ENCODE data around the gene NBPF4.

GRCh38 chr1:108190001-108190634, 53.8 kb downstream of the NBPF4 start:
- TF ChIP-seq POLR2A (IDR thresholded peaks at IDR 0.05; ENCODE audit: low read depth, low read length) (no peak), TAF1 (IDR thresholded peaks at IDR 0.05; ENCODE audit: low read depth, low read length) (no peak), POLR2AphosphoS5 (IDR thresholded peaks at IDR 0.05; ENCODE audit: low read depth, low read length) (no peak), SPI1 (IDR thresholded peaks at IDR 0.05; ENCODE audit: low read depth, low read length) (no peak), POU2F2 (IDR thresholded peaks at IDR 0.05; ENCODE audit: low read depth, low read length) (no peak)

Measured in GM12891 (cell line).